Endothelial cell (in vitro differentiated cells): Measurements from ENCODE around the gene CDHR2. TPM values are rescaled to one million over a fixed set of nuclear protein-coding genes. Genes with fewer than 3 reads are reported as not detected.

Experiments used
- DNase-seq: peaks from one replicate; pipeline ENCODE4 v3.0.0; 2021; ENCODE audit warnings: low spot score
- H3K27ac Mint-ChIP-seq: one replicate; pipeline ENCODE4 v1.8.0; 2021; ENCODE audit warnings: mixed read lengths, inconsistent platforms; ENCODE audit not compliant: unreplicated experiment
- H3K27me3 Mint-ChIP-seq: one replicate; pipeline ENCODE4 v1.8.0; 2021; ENCODE audit warnings: mild to moderate bottlenecking, moderate library complexity, mixed read lengths, inconsistent platforms; ENCODE audit not compliant: unreplicated experiment
- H3K36me3 Mint-ChIP-seq: one replicate; pipeline ENCODE4 v1.8.0; 2021; ENCODE audit warnings: mild to moderate bottlenecking, low read depth, mixed read lengths, inconsistent platforms; ENCODE audit not compliant: unreplicated experiment
- H3K4me1 Mint-ChIP-seq: one replicate; pipeline ENCODE4 v1.8.0; 2021; ENCODE audit warnings: mild to moderate bottlenecking, mixed read lengths, inconsistent platforms; ENCODE audit not compliant: unreplicated experiment
- H3K4me3 Mint-ChIP-seq: one replicate; pipeline ENCODE4 v1.8.0; 2021; ENCODE audit warnings: mild to moderate bottlenecking, mixed read lengths, inconsistent platforms; ENCODE audit not compliant: unreplicated experiment
- H3K9me3 Mint-ChIP-seq: one replicate; pipeline ENCODE4 v1.8.0; 2021; ENCODE audit warnings: mixed read lengths, inconsistent platforms; ENCODE audit not compliant: unreplicated experiment
- CTCF ChIP-seq: fragments of 200-600 bp; sonication (generic); IDR thresholded peaks from one replicate; pipeline ENCODE4 v1.5.0; 2021; ENCODE audit warnings: antibody characterized with exemption; ENCODE audit not compliant: unreplicated experiment
- long read RNA-seq: library from polyadenylated mRNA; unstranded; transcript quantifications from one replicate; pipeline ENCODE4 v2.0.0, GENCODE V29; 2020; ENCODE audit not compliant: unreplicated experiment
- total RNA-seq: library from RNA; stranded (reverse); fragmentation: NEBNext Ultra II Directional; extraction: Animal tissue kit (Norgen Biotek cat#: 25700); gene quantifications from one replicate; pipeline ENCODE4 v1.2.1, GENCODE V29; 2021; ENCODE audit not compliant: unreplicated experiment

The CDHR2 gene
- 0.85 TPM for total RNA-seq
- long read RNA-seq = 0 reads

GRCh38 chr5:176548967-176549444 is at the start of gene CDHR2:
CDHR2 (plus strand) TSS chr5:176549342; CDS start chr5:176565353, 16,011 bp downstream.
- Mint-ChIP-seq H3K4me3 (no peak within 1 kb of the TSS), H3K9me3 (no peaks in the 10 kb centered on the region), H3K27ac (no peak within 1 kb of the TSS), H3K4me1 (no peaks in the 10 kb centered on the region), H3K36me3 (no peaks in the 10 kb centered on the region), H3K27me3 (peaks cover 10% of the 10 kb centered on the region)
- TF ChIP-seq CTCF = no peak
- no peak for DNase-seq

- H3K9me3 Mint-ChIP-seq = no peaks in the 10 kb centered on the region
- H3K4me1 Mint-ChIP-seq = no peaks in the 10 kb centered on the region
- no peak overlapping the region for H3K4me3 Mint-ChIP-seq
- DNase-seq = no peak
- no peak overlapping the region for H3K27ac Mint-ChIP-seq
- no peaks in the 10 kb centered on the region for H3K27me3 Mint-ChIP-seq
- peaks cover 24% of the 10 kb centered on the region for H3K36me3 Mint-ChIP-seq
- TF ChIP-seq CTCF = no peak
Measured at GRCh38 chr5:176500511-176500910, 48.6 kb upstream of the CDHR2 start.

- DNase-seq = no peak
- Mint-ChIP-seq H3K4me3 (no peak overlapping the region), H3K9me3 (no peaks in the 10 kb centered on the region), H3K4me1 (no peaks in the 10 kb centered on the region), H3K27me3 (no peaks in the 10 kb centered on the region), H3K27ac (no peak overlapping the region), H3K36me3 (peaks cover 25% of the 10 kb centered on the region)
- TF ChIP-seq CTCF = no peak
Measured at GRCh38 chr5:176501333-176501732, 47.8 kb upstream of the CDHR2 start.

- Mint-ChIP-seq H3K4me1 (no peaks in the 10 kb centered on the region), H3K36me3 (peaks cover 38% of the 10 kb centered on the region), H3K9me3 (no peaks in the 10 kb centered on the region), H3K27me3 (no peaks in the 10 kb centered on the region), H3K27ac (no peak overlapping the region), H3K4me3 (no peak overlapping the region)
- TF ChIP-seq CTCF = no peak
- DNase-seq = no peak
Measured at GRCh38 chr5:176503496-176503895, 45.6 kb upstream of the CDHR2 start.

- no peak for TF ChIP-seq CTCF
- H3K4me1 Mint-ChIP-seq = no peaks in the 10 kb centered on the region
- no peaks in the 10 kb centered on the region for H3K27me3 Mint-ChIP-seq
- no peaks in the 10 kb centered on the region for H3K9me3 Mint-ChIP-seq
- H3K4me3 Mint-ChIP-seq = no peak overlapping the region
- peaks cover 38% of the 10 kb centered on the region for H3K36me3 Mint-ChIP-seq
- no peak for DNase-seq
- H3K27ac Mint-ChIP-seq = no peak overlapping the region
Measured at GRCh38 chr5:176507911-176508310, 41.2 kb upstream of the CDHR2 start.
